ENCODE results near the gene NR1D2.

The NR1D2 gene

DNA sequence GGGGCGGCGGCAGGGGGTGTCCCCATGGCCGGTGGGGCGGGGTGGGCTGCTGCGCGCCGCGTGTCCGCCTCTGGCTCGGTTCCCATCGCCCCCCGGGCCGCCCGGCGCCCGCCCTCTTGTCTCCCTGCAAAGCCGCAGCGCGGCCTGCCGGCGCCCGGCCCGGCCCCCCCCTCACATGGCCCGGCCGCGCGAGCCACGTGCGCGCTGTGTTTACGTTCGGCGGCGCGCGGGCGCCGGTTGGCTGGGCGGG lies 502 bp downstream of the NR1D2 start:
- Mint-ChIP-seq H3K27ac (peak overlapping the region; percentile 85), H3K9me3 (no peaks in the 10 kb centered on the region), H3K4me3 (peak overlapping the region; percentile 83), H3K36me3 (peaks cover 5% of the 10 kb centered on the region), H3K27me3 (no peaks in the 10 kb centered on the region), H3K4me1 (peaks cover 43% of the 10 kb centered on the region)
- no peak for ATAC-seq

DNA sequence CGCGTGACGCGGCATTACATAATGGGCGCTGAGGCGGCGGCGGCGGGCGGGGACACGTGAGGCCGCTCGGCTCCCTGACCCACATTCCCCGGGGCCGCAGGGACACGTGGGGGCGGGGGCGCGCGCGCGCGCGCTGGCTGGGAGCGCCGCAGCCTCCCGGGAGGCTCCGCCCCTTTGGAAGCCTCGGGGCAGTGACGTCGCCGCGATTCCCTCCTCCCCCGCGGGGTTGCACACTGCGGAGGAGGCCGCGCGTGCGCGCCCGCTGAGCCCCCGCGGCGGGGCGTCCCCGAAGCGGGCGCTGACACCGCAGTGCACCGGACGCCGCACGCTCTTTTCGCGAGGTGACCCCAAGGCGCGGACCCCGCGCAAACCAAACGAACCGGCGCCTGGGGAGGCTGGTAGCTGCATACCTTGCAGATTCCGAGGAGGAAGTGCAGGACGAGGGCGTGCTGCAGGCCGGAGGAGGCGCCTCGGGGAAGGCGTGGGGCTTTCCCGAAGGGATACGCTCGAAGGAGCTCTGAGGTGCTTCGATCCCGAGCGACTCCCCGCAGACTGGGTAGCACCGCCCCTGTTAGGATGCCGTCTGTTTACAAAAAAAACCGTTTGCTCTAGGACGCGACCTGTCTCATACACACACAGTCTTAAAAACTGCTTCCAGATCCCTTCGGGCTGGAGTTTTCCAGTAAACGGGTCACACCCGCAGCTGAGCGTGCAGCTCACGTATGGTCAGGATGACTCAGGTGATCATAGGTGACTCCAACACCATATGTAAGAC lies 1.0 kb downstream of the NR1D2 start:
- Mint-ChIP-seq H3K27me3 (no peaks in the 10 kb centered on the region), H3K4me3 (peak overlapping the region; percentile 83), H3K36me3 (peaks cover 5% of the 10 kb centered on the region), H3K9me3 (no peaks in the 10 kb centered on the region), H3K4me1 (peaks cover 48% of the 10 kb centered on the region), H3K27ac (peak overlapping the region; percentile 85)
- peak; percentile 93 for ATAC-seq

DNA sequence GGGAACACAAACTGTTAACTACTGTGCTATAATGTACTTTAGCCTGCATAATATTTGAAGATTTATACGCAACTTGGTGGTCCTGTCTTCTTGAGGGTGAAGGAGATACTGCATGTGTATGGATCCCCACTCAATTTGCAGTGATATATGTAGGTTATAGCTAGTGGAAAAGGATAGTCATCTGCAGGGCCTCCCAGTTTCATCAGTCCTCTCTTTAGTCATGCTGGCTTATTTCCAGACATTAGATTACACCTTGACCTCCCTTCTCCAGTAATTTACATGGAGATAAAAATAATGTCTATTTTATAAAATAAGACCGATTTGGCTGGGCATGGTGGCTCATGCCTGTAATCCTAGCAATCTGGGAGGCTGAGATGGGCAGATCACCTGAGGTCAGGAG lies 3.7 kb downstream of the NR1D2 start:
- no peak for ATAC-seq
- no peak overlapping the region for H3K27ac Mint-ChIP-seq
- H3K4me3 Mint-ChIP-seq: no peak overlapping the region
- no peaks in the 10 kb centered on the region for H3K9me3 Mint-ChIP-seq
- H3K27me3 Mint-ChIP-seq: no peaks in the 10 kb centered on the region
- peaks cover 73% of the 10 kb centered on the region for H3K4me1 Mint-ChIP-seq
- H3K36me3 Mint-ChIP-seq: peaks cover 5% of the 10 kb centered on the region

DNA sequence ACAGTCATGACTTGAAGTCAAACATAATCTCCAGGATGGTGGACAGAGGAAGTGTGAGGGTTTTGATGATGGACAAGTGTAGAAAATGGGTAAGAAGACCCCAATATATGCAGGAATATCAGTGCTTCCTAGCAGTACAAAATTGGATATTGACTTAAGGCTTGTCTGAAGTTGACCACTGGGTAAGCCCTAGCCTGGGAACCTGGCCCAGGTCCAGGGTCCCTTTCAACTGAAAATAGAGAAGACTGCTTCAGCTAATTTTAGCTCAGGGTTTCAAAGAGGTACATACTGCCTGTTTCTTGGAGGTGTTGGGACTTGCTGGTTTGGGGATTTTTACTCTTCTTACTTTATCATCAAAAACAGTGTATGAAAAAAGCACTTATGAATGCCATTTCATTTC lies 4.7 kb downstream of the NR1D2 start:
- ATAC-seq: no peak
- H3K27me3 Mint-ChIP-seq: no peaks in the 10 kb centered on the region
- H3K27ac Mint-ChIP-seq: peak overlapping the region; percentile 72
- H3K9me3 Mint-ChIP-seq: no peaks in the 10 kb centered on the region
- peak overlapping the region; percentile 40 for H3K4me3 Mint-ChIP-seq
- peaks cover 8% of the 10 kb centered on the region for H3K36me3 Mint-ChIP-seq
- peaks cover 71% of the 10 kb centered on the region for H3K4me1 Mint-ChIP-seq

DNA sequence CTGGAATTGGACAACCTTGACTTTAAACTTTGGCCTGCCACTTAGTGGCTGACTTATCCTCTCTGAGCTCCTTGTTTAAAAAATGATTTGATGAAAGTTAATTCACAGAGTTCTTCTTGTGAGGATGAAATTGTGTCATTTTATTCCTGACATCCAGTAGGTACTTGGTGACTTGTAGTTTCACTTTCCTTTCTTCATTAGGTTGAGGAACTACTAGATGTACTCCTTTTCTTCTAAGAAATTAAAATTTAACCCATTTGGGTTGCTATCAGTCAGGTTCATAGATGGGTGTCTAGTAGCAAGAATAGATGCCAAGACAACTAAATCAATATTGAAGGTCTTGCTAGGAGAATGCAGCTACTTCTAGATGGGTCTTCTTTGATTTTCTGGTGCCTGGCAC lies 5.2 kb downstream of the NR1D2 start:
- Mint-ChIP-seq H3K4me1 (peaks cover 76% of the 10 kb centered on the region), H3K4me3 (peak overlapping the region; percentile 40), H3K9me3 (no peaks in the 10 kb centered on the region), H3K36me3 (peaks cover 13% of the 10 kb centered on the region), H3K27ac (peak overlapping the region; percentile 72), H3K27me3 (no peaks in the 10 kb centered on the region)
- ATAC-seq: no peak

DNA sequence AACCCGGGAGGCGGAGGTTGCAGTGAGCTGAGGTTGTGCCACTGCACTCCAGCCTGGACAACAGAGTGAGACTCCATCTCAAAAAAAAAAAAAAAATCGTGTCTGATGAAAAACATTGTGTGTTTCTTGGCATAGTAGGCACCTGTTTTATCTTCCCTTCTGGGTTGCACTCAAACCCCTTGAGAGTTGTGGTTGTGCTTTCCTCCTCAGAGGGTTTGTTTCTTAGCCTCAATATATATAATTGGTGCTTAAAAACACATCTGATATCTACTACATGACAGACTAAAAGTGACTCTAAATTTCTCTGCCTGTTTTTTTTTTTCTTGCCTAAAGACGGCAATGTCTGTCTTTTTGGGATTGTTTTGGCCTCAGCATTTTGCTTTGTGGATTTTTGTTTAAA lies 7.6 kb downstream of the NR1D2 start:
- H3K36me3 Mint-ChIP-seq: peaks cover 14% of the 10 kb centered on the region
- H3K4me1 Mint-ChIP-seq: peaks cover 68% of the 10 kb centered on the region
- H3K9me3 Mint-ChIP-seq: no peaks in the 10 kb centered on the region
- peak; percentile 96 for ATAC-seq
- H3K27ac Mint-ChIP-seq: peak overlapping the region; percentile 71
- peak overlapping the region; percentile 73 for H3K4me3 Mint-ChIP-seq
- no peaks in the 10 kb centered on the region for H3K27me3 Mint-ChIP-seq

DNA sequence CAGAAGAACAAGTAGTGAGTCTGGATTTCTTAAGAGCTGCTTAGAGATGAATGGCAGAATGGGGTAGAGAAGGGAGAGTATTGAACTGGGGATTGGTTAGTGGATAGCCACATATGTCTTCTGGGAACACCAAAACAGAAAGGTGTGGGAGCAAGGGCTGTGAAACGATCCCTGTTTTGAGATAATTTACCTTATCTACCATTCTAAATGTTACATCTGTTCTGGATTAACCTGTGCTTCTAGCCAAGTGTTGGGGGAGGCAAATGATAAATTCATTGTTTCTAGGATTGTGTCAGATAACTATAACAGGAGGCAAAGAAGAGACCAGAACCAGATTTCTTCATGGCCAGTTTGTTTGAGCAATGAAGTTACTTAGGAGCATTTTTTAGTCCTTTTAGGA lies 8.4 kb downstream of the NR1D2 start:
- peaks cover 59% of the 10 kb centered on the region for H3K4me1 Mint-ChIP-seq
- H3K36me3 Mint-ChIP-seq: peaks cover 14% of the 10 kb centered on the region

DNA sequence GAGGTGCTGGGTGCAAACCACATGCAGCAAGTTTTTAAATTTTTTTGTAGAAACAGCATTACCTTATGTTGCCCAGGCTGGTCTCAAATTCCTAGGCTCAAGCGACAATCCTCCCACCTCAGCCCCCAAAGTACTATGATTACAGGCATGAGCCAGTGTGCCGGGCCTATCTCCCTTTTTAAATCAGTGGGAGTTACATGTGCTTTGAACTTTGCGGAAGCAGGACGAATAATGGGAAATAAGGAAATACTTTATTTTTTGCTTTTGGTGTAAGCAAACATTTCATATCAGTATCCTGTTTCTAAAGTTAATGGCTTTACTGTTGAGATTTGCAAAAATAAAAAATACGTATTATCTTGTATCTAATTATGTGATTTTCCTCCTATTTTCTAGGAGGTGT lies 9.1 kb downstream of the NR1D2 start:
- ATAC-seq: no peak
- Mint-ChIP-seq H3K36me3 (peaks cover 18% of the 10 kb centered on the region), H3K4me1 (peaks cover 61% of the 10 kb centered on the region), H3K27ac (no peak overlapping the region), H3K4me3 (no peak overlapping the region), H3K9me3 (no peaks in the 10 kb centered on the region), H3K27me3 (no peaks in the 10 kb centered on the region)

More for the DNA sequence above, 8.4 kb downstream of the NR1D2 start:
- no peak for ATAC-seq
- H3K27ac Mint-ChIP-seq: peak overlapping the region; percentile 71
- no peak overlapping the region for H3K4me3 Mint-ChIP-seq
- H3K9me3 Mint-ChIP-seq: no peaks in the 10 kb centered on the region
- no peaks in the 10 kb centered on the region for H3K27me3 Mint-ChIP-seq

DNA sequence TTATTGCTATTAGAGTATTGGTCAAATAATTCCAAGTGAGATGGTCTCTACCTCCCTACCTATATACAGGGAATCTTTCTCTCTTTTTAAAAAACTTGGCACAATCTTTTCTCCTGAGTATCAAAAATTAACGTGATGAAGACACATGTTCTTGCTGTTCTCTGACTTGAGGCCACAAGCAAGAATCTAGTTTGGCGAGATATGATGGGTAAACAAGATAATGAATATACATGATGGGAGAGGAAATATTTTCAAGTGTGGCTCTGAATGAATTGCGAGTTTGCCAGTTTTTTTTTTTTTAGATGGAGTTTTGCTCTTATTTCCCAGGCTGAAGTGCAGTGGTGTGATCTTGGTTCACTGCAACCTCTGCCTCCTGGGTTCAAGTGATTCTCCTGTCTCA lies 11.6 kb downstream of the NR1D2 start:
- Mint-ChIP-seq H3K36me3 (peaks cover 29% of the 10 kb centered on the region), H3K27me3 (no peaks in the 10 kb centered on the region), H3K27ac (no peak overlapping the region), H3K4me3 (no peak overlapping the region), H3K4me1 (peaks cover 39% of the 10 kb centered on the region), H3K9me3 (no peaks in the 10 kb centered on the region)
- no peak for ATAC-seq

DNA sequence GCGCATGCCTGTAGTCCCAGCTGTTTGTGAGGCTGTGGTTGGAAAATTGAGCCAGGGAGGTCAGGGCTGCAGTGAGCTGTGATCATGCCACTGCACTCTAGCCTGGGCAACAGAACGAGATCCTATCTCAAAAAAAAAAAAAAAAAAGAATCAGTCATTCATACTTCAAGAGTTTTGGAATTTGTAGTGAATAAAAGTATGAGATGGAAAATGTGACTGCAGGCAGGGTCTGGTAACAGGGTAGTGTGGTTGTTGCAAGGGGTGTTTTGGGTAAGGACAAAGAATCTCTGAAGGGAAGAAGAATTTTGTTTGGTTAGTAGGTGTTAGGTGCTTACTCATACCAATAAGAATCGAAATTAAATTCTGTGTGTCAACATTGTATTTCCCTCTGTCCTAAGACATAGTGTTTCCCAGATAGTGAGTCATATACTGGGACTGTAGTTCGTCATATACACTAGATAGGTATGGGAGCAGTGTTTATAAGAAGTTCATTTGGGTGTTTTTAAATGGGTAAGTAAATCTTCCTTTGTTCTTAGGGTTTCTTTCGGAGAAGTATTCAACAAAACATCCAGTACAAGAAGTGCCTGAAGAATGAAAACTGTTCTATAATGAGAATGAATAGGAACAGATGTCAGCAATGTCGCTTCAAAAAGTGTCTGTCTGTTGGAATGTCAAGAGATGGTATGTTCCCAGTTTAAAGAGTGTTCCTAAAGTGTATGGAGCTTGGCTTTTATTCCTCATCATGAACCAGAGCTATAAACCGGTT lies 14.2 kb downstream of the NR1D2 start:
- no peaks in the 10 kb centered on the region for H3K9me3 Mint-ChIP-seq
- peak overlapping the region; percentile 49 for H3K27ac Mint-ChIP-seq
- no peak for ATAC-seq
- peaks cover 38% of the 10 kb centered on the region for H3K36me3 Mint-ChIP-seq
- no peak overlapping the region for H3K4me3 Mint-ChIP-seq
- H3K4me1 Mint-ChIP-seq: peaks cover 17% of the 10 kb centered on the region
- H3K27me3 Mint-ChIP-seq: no peaks in the 10 kb centered on the region

DNA sequence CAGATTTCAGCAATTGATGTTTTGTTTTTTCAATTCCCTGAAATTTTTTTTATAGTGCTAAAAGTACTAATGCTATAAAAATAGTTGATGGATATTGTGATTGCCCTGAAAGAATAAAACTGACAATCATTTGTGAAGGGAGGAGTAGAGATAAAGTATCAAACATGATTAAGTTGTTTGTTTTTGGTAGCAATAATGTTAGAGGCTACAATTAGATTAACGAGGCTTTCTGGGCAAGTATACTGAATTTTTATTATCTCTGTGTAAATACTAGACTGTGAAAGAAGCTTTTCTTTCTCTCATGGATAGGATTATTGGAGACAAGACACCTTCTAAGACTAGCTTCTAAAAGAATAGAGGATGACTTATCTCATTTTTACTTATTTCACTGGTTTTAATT lies 15.6 kb downstream of the NR1D2 start:
- Mint-ChIP-seq H3K36me3 (peaks cover 38% of the 10 kb centered on the region), H3K4me3 (no peak overlapping the region), H3K4me1 (peaks cover 7% of the 10 kb centered on the region), H3K9me3 (no peaks in the 10 kb centered on the region), H3K27ac (no peak overlapping the region), H3K27me3 (no peaks in the 10 kb centered on the region)
- no peak for ATAC-seq

DNA sequence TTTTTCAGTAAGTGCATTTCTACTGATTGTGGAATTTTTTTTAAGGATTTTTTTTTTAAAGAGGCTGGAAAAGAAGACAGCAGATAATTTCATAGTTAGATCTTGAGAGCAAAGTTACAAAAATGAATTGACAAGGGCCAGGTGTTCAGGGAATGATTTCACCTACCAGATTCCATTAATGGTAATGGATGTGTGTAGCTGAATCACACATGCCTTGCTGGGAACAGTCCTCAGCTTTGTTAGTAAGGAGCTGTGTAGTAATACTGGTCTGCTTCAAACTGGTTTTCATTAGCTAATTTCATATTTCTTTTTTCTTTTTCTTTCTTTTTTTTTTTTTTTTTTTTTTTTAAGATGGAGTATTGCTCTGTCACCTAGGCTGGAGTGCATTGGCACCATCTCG lies 16.0 kb downstream of the NR1D2 start:
- Mint-ChIP-seq H3K36me3 (peaks cover 42% of the 10 kb centered on the region), H3K4me1 (peaks cover 7% of the 10 kb centered on the region), H3K4me3 (no peak overlapping the region), H3K27me3 (no peaks in the 10 kb centered on the region), H3K27ac (no peak overlapping the region), H3K9me3 (no peaks in the 10 kb centered on the region)
- no peak for ATAC-seq

DNA sequence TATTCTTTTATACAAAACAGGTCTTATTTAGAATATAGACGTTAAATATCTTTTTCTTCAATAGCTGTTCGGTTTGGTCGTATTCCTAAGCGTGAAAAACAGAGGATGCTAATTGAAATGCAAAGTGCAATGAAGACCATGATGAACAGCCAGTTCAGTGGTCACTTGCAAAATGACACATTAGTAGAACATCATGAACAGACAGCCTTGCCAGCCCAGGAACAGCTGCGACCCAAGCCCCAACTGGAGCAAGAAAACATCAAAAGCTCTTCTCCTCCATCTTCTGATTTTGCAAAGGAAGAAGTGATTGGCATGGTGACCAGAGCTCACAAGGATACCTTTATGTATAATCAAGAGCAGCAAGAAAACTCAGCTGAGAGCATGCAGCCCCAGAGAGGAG lies 16.8 kb downstream of the NR1D2 start:
- Mint-ChIP-seq H3K36me3 (peaks cover 42% of the 10 kb centered on the region), H3K4me3 (no peak overlapping the region), H3K27ac (no peak overlapping the region), H3K9me3 (no peaks in the 10 kb centered on the region), H3K4me1 (peaks cover 7% of the 10 kb centered on the region), H3K27me3 (no peaks in the 10 kb centered on the region)
- no peak for ATAC-seq

DNA sequence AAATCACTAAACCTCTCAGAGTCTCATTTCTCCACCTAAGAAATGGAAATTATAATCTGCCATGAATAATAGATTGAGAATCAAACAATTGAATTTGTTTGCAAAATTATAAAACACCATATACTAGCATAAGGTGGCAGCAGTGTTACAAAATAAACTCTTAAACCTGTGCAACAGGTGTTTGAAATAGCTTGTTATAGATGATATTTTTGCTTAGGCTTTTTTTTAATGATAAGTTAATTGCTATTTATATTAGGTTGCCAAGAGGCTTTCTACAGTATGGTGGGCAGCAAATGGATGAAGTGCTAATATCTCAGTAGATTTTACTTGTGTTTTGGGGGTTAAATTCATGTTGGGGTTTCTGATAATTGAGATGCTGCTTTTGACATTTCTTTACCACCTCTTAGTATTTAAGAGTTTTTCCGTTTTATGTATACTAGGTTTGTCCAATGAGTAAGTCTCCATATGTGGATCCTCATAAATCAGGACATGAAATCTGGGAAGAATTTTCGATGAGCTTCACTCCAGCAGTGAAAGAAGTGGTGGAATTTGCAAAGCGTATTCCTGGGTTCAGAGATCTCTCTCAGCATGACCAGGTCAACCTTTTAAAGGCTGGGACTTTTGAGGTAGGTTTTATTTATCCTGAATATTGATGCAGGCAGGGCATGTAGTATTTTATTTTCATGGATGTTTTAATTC lies 19.6 kb downstream of the NR1D2 start:
- H3K4me1 Mint-ChIP-seq: no peaks in the 10 kb centered on the region
- peaks cover 47% of the 10 kb centered on the region for H3K36me3 Mint-ChIP-seq
- H3K27ac Mint-ChIP-seq: no peak overlapping the region

DNA sequence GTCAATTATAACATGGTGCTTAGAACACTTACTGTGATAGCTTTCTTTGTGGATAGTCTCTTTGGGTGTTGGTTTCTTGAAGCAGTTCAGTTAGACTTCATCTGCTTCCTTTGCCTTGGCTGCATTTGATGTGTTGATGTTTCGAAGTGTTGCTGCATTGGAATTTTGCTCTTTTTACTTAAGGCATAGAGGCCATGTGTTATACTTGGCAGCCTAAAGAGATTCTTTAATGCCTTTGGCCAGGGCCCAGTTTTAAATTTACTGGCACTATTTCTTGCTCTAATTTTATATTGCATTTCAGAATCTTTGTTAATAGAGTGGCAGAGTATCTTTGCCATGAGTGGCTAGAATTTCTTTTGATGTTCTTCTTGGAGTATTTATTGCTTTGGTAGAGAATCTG lies 21.2 kb downstream of the NR1D2 start:
- no peak overlapping the region for H3K27ac Mint-ChIP-seq
- no peaks in the 10 kb centered on the region for H3K4me1 Mint-ChIP-seq
- ATAC-seq: no peak
- H3K36me3 Mint-ChIP-seq: peaks cover 50% of the 10 kb centered on the region
- H3K4me3 Mint-ChIP-seq: no peak overlapping the region
- no peaks in the 10 kb centered on the region for H3K9me3 Mint-ChIP-seq
- no peaks in the 10 kb centered on the region for H3K27me3 Mint-ChIP-seq

More for the DNA sequence above, 19.6 kb downstream of the NR1D2 start:
- ATAC-seq: no peak
- H3K4me3 Mint-ChIP-seq: no peak overlapping the region
- H3K27me3 Mint-ChIP-seq: no peaks in the 10 kb centered on the region
- H3K9me3 Mint-ChIP-seq: no peaks in the 10 kb centered on the region

Measured in stimulated activated memory B cell treated with anti-CD40 and anti-IgM and Interleukin-4, amounts not matched to agents 10 μg/mL and 1 μg/mL and 100 μg/mL, for 72 hours (primary cell).